ENCODE measurements around the gene CD84.

DNA sequence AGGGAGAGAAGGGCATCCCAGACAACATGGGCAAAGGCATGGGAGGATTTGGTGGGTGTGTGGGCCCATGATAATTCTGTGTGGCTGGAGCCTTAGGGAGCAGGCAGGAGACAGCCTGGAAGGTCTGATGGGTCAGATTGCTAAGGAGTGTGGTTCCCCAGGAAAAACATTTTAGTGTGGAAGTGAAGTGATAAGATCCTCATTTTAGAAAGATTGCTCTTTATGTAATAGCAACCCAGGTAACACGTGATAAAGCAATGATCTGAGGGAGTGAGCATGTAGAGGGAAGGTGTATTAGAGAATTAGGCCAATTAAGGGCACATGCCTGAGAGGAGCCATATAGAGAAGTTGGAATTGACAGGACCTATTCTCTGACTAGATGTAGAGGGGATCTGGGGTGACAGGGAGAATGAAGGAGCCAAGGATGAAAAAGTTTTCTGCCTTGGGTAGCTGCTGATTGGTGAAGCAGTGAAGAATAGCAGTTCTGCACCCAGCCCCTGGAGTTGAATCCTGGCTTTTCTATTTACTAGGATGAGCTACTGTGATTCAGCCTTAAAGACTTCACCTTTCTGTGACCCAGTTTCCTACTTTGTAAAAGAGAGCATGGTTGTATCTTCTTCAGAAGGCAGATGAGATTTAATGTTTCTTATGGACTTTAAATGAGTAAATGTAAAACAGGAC lies 37.5 kb downstream of the CD84 start:
- no peak for TF ChIP-seq POLR2A (IDR thresholded peaks at IDR 0.05)
- TF ChIP-seq, protein P1, sequence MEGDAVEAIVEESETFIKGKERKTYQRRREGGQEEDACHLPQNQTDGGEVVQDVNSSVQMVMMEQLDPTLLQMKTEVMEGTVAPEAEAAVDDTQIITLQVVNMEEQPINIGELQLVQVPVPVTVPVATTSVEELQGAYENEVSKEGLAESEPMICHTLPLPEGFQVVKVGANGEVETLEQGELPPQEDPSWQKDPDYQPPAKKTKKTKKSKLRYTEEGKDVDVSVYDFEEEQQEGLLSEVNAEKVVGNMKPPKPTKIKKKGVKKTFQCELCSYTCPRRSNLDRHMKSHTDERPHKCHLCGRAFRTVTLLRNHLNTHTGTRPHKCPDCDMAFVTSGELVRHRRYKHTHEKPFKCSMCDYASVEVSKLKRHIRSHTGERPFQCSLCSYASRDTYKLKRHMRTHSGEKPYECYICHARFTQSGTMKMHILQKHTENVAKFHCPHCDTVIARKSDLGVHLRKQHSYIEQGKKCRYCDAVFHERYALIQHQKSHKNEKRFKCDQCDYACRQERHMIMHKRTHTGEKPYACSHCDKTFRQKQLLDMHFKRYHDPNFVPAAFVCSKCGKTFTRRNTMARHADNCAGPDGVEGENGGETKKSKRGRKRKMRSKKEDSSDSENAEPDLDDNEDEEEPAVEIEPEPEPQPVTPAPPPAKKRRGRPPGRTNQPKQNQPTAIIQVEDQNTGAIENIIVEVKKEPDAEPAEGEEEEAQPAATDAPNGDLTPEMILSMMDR (IDR thresholded peaks at IDR 0.05) = no peak
